OCI-LY7 (cell line): Measurements from ENCODE around the gene KLHDC8B.

Experiments used
- CTCF ChIP-seq: fragments of 200-600 bp; sonication (generic); conservative IDR thresholded peaks from 2 replicates; pipeline ENCODE4 v1.5.1; 2014; ENCODE audit warnings: mild to moderate bottlenecking, antibody characterized with exemption, low read length, moderate library complexity, mixed read lengths
- EZH2phosphoT487 ChIP-seq: fragments of 200-600 bp; sonication (generic); IDR thresholded peaks from 2 replicates; pipeline ENCODE4 v1.6.1; 2018; ENCODE audit warnings: low read depth, borderline replicate concordance, mild to moderate bottlenecking, mixed run types, antibody characterized with exemption, low read length, moderate library complexity, mixed read lengths

- TF ChIP-seq CTCF (no peak), EZH2phosphoT487 (no peak)
These were observed 10.2 kb upstream of the KLHDC8B start for GRCh38 chr3:49161197-49161596.
